ENCODE data around the gene TBC1D3B. TPM values are rescaled to one million over a fixed set of nuclear protein-coding genes. Genes with fewer than 3 reads are reported as not detected.

TBC1D3B gene
- total and polyA plus RNA-seq, 10 of the 15 experiments (the other 5 are each of a cell fraction or from before 2014, with no cell fraction given): 0.67 to 8.5 (median 1.7) TPM; not detected in 2

GRCh38 chr17:36188891-36189306 lies 12.5 kb upstream of the TBC1D3B start (continued):
- TF ChIP-seq, protein P1, sequence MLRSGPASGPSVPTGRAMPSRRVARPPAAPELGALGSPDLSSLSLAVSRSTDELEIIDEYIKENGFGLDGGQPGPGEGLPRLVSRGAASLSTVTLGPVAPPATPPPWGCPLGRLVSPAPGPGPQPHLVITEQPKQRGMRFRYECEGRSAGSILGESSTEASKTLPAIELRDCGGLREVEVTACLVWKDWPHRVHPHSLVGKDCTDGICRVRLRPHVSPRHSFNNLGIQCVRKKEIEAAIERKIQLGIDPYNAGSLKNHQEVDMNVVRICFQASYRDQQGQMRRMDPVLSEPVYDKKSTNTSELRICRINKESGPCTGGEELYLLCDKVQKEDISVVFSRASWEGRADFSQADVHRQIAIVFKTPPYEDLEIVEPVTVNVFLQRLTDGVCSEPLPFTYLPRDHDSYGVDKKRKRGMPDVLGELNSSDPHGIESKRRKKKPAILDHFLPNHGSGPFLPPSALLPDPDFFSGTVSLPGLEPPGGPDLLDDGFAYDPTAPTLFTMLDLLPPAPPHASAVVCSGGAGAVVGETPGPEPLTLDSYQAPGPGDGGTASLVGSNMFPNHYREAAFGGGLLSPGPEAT (IDR thresholded peaks at IDR 0.05; ENCODE audit: low read depth): no peak
- peak; percentile 75 for TF ChIP-seq RUNX3 (IDR thresholded peaks at IDR 0.05; ENCODE audit: low read length)
- TF ChIP-seq, protein P2, sequence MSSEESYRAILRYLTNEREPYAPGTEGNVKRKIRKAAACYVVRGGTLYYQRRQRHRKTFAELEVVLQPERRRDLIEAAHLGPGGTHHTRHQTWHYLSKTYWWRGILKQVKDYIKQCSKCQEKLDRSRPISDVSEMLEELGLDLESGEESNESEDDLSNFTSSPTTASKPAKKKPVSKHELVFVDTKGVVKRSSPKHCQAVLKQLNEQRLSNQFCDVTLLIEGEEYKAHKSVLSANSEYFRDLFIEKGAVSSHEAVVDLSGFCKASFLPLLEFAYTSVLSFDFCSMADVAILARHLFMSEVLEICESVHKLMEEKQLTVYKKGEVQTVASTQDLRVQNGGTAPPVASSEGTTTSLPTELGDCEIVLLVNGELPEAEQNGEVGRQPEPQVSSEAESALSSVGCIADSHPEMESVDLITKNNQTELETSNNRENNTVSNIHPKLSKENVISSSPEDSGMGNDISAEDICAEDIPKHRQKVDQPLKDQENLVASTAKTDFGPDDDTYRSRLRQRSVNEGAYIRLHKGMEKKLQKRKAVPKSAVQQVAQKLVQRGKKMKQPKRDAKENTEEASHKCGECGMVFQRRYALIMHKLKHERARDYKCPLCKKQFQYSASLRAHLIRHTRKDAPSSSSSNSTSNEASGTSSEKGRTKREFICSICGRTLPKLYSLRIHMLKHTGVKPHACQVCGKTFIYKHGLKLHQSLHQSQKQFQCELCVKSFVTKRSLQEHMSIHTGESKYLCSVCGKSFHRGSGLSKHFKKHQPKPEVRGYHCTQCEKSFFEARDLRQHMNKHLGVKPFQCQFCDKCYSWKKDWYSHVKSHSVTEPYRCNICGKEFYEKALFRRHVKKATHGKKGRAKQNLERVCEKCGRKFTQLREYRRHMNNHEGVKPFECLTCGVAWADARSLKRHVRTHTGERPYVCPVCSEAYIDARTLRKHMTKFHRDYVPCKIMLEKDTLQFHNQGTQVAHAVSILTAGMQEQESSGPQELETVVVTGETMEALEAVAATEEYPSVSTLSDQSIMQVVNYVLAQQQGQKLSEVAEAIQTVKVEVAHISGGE (CRISPR knock-in tag; IDR thresholded peaks at IDR 0.05): no peak
- no peak for TF ChIP-seq NBN (IDR thresholded peaks at IDR 0.05)
- TF ChIP-seq ETV6 (conservative IDR thresholded peaks at IDR 0.05 in 1 of 2, IDR thresholded peaks at IDR 0.05 in 1 of 2; ENCODE audit: borderline replicate concordance in 1 of 2, low read depth in 1 of 2): 0 out of 4 replicates have a peak, but pooled peaks of 1 of the 2 experiments have one; percentile 39
- TF ChIP-seq TCF12 (IDR thresholded peaks at IDR 0.05; ENCODE audit: low read depth, low read length): 0 out of 2 replicates have a peak, but pooled peaks have one; percentile 24
- TF ChIP-seq NFIC (IDR thresholded peaks at IDR 0.05; ENCODE audit: low read depth, low read length): 0 out of 2 replicates have a peak, but pooled peaks have one; percentile 35
- TF ChIP-seq SMC3 (IDR thresholded peaks at IDR 0.05; ENCODE audit: borderline replicate concordance, low read length): no peak
- TF ChIP-seq CHD1 (IDR thresholded peaks at IDR 0.05; ENCODE audit: low read depth, low read length): no peak
- no peak for TF ChIP-seq ZNF274 (IDR thresholded peaks at IDR 0.05; ENCODE audit: insufficient read depth, insufficient read length)
- no peak for TF ChIP-seq POLR2AphosphoS5 (IDR thresholded peaks at IDR 0.05; ENCODE audit: low read length)
- TF ChIP-seq MYC (IDR thresholded peaks at IDR 0.05; ENCODE audit: insufficient read depth, insufficient read length, insufficient replicate concordance, low read length, severe bottlenecking): no peak
- TF ChIP-seq MAX (IDR thresholded peaks at IDR 0.05; ENCODE audit: low read depth, low read length): no peak
- TF ChIP-seq, protein P3, sequence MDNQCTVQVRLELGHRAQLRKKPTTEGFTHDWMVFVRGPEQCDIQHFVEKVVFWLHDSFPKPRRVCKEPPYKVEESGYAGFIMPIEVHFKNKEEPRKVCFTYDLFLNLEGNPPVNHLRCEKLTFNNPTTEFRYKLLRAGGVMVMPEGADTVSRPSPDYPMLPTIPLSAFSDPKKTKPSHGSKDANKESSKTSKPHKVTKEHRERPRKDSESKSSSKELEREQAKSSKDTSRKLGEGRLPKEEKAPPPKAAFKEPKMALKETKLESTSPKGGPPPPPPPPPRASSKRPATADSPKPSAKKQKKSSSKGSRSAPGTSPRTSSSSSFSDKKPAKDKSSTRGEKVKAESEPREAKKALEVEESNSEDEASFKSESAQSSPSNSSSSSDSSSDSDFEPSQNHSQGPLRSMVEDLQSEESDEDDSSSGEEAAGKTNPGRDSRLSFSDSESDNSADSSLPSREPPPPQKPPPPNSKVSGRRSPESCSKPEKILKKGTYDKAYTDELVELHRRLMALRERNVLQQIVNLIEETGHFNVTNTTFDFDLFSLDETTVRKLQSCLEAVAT (IDR thresholded peaks at IDR 0.05): no peak
- TF ChIP-seq SREBF1 (IDR thresholded peaks at IDR 0.05; ENCODE audit: low read length): no peak
- no peak for TF ChIP-seq JUNB (IDR thresholded peaks at IDR 0.05)
- no peak for TF ChIP-seq ZNF622 (IDR thresholded peaks at IDR 0.05)
- peak in 1 of 2 experiments; percentile 69; a peak in 2 of 4 replicates for TF ChIP-seq BHLHE40 (IDR thresholded peaks at IDR 0.05; ENCODE audit: borderline replicate concordance in 1 of 2, low read depth in 2 of 2, low read length in 1 of 2)
- no peak for TF ChIP-seq RBBP5 (conservative IDR thresholded peaks at IDR 0.05)
- TF ChIP-seq ZNF207 (IDR thresholded peaks at IDR 0.05; ENCODE audit: borderline replicate concordance): no peak
- no peak for TF ChIP-seq ZNF687 (IDR thresholded peaks at IDR 0.05)
